ENCODE data around the gene PAQR8. TPM values are rescaled to one million over a fixed set of nuclear protein-coding genes. Genes with fewer than 3 reads are reported as not detected.

The PAQR8 gene
- total and polyA plus RNA-seq, 2 of the 13 experiments (the other 11 are each of a cell fraction or from before 2014, with no cell fraction given), result 37.7 to 50.7 TPM

DNA sequence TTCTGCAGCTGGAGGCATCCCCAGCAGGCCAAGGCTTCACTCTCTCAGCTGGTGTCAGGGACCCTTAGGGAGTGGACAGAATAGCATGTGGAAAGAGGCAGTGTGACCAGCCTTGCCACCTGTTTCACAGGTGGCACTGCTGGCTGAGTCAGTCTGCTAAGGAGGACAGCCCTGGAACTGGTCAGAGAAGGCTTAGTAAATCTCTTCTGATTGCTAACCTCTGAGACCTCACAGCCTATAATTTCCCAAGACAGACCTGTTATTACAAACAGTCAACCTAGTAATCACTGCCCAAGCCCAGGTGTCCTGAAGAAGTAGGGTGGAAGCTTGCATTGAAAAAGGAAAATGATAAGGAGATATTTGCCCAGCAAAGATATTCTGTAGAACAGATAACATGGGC, 26.4 kb upstream of the PAQR8 start (continued):
- TF ChIP-seq, protein P1, sequence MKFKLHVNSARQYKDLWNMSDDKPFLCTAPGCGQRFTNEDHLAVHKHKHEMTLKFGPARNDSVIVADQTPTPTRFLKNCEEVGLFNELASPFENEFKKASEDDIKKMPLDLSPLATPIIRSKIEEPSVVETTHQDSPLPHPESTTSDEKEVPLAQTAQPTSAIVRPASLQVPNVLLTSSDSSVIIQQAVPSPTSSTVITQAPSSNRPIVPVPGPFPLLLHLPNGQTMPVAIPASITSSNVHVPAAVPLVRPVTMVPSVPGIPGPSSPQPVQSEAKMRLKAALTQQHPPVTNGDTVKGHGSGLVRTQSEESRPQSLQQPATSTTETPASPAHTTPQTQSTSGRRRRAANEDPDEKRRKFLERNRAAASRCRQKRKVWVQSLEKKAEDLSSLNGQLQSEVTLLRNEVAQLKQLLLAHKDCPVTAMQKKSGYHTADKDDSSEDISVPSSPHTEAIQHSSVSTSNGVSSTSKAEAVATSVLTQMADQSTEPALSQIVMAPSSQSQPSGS (CRISPR knock-in tag; IDR thresholded peaks at IDR 0.05), result no peak
- no peak for TF ChIP-seq PLRG1 (conservative IDR thresholded peaks at IDR 0.05)
- TF ChIP-seq, protein P2, sequence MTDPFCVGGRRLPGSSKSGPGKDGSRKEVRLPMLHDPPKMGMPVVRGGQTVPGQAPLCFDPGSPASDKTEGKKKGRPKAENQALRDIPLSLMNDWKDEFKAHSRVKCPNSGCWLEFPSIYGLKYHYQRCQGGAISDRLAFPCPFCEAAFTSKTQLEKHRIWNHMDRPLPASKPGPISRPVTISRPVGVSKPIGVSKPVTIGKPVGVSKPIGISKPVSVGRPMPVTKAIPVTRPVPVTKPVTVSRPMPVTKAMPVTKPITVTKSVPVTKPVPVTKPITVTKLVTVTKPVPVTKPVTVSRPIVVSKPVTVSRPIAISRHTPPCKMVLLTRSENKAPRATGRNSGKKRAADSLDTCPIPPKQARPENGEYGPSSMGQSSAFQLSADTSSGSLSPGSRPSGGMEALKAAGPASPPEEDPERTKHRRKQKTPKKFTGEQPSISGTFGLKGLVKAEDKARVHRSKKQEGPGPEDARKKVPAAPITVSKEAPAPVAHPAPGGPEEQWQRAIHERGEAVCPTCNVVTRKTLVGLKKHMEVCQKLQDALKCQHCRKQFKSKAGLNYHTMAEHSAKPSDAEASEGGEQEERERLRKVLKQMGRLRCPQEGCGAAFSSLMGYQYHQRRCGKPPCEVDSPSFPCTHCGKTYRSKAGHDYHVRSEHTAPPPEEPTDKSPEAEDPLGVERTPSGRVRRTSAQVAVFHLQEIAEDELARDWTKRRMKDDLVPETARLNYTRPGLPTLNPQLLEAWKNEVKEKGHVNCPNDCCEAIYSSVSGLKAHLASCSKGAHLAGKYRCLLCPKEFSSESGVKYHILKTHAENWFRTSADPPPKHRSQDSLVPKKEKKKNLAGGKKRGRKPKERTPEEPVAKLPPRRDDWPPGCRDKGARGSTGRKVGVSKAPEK (CRISPR knock-in tag; IDR thresholded peaks at IDR 0.05; ENCODE audit: borderline replicate concordance), result no peak
- TF ChIP-seq CCAR2 (optimal IDR thresholded peaks at IDR 0.05; ENCODE audit: low read depth, low read length), result no peak
- TF ChIP-seq, protein P3, sequence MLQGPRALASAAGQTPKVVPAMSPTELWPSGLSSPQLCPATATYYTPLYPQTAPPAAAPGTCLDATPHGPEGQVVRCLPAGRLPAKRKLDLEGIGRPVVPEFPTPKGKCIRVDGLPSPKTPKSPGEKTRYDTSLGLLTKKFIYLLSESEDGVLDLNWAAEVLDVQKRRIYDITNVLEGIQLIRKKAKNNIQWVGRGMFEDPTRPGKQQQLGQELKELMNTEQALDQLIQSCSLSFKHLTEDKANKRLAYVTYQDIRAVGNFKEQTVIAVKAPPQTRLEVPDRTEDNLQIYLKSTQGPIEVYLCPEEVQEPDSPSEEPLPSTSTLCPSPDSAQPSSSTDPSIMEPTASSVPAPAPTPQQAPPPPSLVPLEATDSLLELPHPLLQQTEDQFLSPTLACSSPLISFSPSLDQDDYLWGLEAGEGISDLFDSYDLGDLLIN (CRISPR knock-in tag; IDR thresholded peaks at IDR 0.05; ENCODE audit: borderline replicate concordance), result no peak

DNA sequence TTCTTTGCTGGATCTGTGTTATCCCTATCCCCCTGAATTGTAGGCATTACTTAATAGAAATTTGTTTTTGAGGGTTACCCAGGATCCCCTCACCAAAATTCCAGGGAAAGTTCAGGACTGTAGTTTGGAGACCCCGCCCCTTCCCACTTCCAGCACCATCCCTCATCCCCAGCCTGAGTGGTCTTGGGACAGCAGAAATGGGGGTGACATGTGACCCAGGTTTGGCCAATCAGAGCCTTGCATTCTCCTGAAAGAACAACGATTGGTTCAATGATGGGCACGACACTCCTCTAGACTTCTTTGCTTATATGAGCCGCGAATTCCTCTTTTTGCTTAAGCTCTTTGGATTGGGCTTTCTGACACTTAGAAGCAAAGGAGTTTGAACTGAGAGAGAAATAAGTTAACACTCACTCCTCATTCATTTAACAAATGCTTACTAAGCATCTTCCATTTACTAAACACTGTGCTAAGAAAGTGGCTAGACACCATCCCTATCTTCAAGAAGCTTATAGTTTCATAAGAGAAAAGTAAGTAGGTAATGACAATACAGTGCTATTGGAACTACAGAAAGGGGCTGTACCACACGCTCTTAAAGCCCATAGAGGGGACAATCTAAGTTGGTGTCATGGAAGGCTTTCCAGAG, 24.9 kb upstream of the PAQR8 start:
- 94% methylated on average over 6 of the region's 6 CpGs for WGBS (ENCODE audit: low lambda C conversion rate)
- no peak overlapping the region for H3K4me2 ChIP-seq (ENCODE audit: low read depth, low read length)
- in situ Hi-C loops (cut with HindIII; ENCODE audit: extremely low pct_ligation_motif_present, low pct_unique_long_range_greater_than_20kb), result no loop called here
- H3K4me3 ChIP-seq (replicated peaks in 1 of 3; ENCODE audit: insufficient read depth in 1 of 3, low read depth in 2 of 3, low read length in 3 of 3), result no peak overlapping the region
- no peak for FAIRE-seq
- intact Hi-C loops (cut with micrococcal nuclease; ENCODE audit: unreplicated experiment), result no loop called here
- ATAC-seq, result no peak
- no peaks in the 10 kb centered on the region for H3K27me3 ChIP-seq (ENCODE audit: control insufficient read depth in 1 of 2, insufficient read depth in 2 of 2, low read length in 2 of 2)
- POLR2A ChIA-PET, result interaction anchor here (1.0 to 2.8 kb wide), 3 partner anchors 9 to 16 kb away, joined by 3 to 10 read pairs (median 7); no protein-coding TSS in a partner anchor
- H3K4me1 ChIP-seq (ENCODE audit: insufficient read depth, low read length), result peaks cover 50% of the 10 kb centered on the region
- H3K9ac ChIP-seq (ENCODE audit: insufficient read depth, low read depth, low read length), result no peak overlapping the region
- H3K79me2 ChIP-seq (ENCODE audit: insufficient read depth, low read length), result no peaks in the 10 kb centered on the region
- no peaks in the 10 kb centered on the region for H3K36me3 ChIP-seq (replicated peaks in 1 of 2; ENCODE audit: control insufficient read depth in 1 of 2, insufficient read depth in 2 of 2, low read length in 2 of 2)
- H3K27ac ChIP-seq (ENCODE audit: extremely low read length, insufficient read depth, low read length), result no peak overlapping the region
- CTCF ChIA-PET (ENCODE audit: low intra/inter-chr PET ratio, low total read pairs), result no interaction called here
- H4K20me1 ChIP-seq (ENCODE audit: insufficient read depth, low read length), result no peaks in the 10 kb centered on the region
- DNase-seq (ENCODE audit: low spot score), result no peak
- no peak overlapping the region for H2AFZ ChIP-seq (ENCODE audit: low read length)
- BruUV-seq (replicated peaks), result no TSS peak
- H3K9me3 ChIP-seq (ENCODE audit: low read length), result no peaks in the 10 kb centered on the region
- TF ChIP-seq TP53 (CRISPR knock-in tag; conservative IDR thresholded peaks at IDR 0.05), result no peak
- peak; percentile 64 to 81 for TF ChIP-seq MAFK (conservative IDR thresholded peaks at IDR 0.05 in 1 of 2, IDR thresholded peaks at IDR 0.05 in 1 of 2; ENCODE audit: low read length in 2 of 2)
- TF ChIP-seq MBNL3 (CRISPR knock-in tag; conservative IDR thresholded peaks at IDR 0.05), result no peak
- TF ChIP-seq ZNF20 (CRISPR knock-in tag; IDR thresholded peaks at IDR 0.05), result no peak
- TF ChIP-seq SMYD3 (CRISPR knock-in tag; IDR thresholded peaks at IDR 0.05), result no peak
- TF ChIP-seq, protein P4, sequence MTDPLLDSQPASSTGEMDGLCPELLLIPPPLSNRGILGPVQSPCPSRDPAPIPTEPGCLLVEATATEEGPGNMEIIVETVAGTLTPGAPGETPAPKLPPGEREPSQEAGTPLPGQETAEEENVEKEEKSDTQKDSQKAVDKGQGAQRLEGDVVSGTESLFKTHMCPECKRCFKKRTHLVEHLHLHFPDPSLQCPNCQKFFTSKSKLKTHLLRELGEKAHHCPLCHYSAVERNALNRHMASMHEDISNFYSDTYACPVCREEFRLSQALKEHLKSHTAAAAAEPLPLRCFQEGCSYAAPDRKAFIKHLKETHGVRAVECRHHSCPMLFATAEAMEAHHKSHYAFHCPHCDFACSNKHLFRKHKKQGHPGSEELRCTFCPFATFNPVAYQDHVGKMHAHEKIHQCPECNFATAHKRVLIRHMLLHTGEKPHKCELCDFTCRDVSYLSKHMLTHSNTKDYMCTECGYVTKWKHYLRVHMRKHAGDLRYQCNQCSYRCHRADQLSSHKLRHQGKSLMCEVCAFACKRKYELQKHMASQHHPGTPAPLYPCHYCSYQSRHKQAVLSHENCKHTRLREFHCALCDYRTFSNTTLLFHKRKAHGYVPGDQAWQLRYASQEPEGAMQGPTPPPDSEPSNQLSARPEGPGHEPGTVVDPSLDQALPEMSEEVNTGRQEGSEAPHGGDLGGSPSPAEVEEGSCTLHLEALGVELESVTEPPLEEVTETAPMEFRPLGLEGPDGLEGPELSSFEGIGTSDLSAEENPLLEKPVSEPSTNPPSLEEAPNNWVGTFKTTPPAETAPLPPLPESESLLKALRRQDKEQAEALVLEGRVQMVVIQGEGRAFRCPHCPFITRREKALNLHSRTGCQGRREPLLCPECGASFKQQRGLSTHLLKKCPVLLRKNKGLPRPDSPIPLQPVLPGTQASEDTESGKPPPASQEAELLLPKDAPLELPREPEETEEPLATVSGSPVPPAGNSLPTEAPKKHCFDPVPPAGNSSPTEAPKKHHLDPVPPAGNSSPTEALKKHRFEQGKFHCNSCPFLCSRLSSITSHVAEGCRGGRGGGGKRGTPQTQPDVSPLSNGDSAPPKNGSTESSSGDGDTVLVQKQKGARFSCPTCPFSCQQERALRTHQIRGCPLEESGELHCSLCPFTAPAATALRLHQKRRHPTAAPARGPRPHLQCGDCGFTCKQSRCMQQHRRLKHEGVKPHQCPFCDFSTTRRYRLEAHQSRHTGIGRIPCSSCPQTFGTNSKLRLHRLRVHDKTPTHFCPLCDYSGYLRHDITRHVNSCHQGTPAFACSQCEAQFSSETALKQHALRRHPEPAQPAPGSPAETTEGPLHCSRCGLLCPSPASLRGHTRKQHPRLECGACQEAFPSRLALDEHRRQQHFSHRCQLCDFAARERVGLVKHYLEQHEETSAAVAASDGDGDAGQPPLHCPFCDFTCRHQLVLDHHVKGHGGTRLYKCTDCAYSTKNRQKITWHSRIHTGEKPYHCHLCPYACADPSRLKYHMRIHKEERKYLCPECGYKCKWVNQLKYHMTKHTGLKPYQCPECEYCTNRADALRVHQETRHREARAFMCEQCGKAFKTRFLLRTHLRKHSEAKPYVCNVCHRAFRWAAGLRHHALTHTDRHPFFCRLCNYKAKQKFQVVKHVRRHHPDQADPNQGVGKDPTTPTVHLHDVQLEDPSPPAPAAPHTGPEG (CRISPR knock-in tag; IDR thresholded peaks at IDR 0.05), result no peak
